Kasumi-1 (cell line): Measurements from ENCODE around the gene CTDSPL.
A peak's percentile ranks its signal among the peaks of the same experiment; 100 is the strongest.

ENCODE experiments used
- DNase-seq, 2 experiments: peaks; one replicate each; lab custom pipeline; 2025; lab: John Stamatoyannopoulos, UW

Gene CTDSPL

DNA sequence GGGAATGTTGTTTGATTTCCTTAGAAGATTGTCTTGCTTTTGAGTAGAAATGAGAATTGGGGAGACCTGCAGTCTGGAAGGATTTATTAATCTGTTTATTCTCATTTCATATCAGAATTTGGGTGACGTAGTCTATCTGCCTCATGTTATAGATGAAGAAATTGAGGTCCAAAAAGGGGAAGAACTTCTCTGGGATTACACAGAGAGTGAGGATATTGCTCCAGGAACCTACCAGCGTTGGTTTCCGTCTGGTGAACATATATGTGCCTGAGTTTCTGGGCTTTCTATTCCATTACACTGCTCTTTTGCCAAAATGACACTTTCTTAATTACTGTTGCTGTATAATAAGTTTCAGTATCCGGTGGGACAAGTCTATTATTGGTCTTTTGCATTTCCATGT lies 51.8 kb downstream of the CTDSPL start:
- DNase-seq = no peak

DNA sequence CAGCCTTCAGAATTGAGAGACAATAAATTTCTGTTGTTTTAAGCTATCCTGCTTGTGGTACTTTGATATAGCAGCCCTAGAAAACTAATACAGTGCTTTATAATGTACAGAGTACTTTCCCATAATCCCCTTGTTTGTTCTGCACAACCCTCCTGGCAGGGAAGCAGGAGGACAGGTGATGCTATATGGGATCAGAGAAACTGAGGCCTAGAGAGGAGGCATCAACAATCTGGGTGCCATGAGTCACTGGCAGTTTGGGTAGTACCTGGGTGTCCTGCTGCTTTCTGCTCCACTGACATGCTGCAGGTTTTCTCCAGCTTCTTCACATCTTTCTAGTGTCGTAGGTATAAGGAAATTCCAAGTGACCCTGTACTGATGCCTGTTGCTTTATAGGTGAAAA lies 55.0 kb downstream of the CTDSPL start:
- no peak for DNase-seq

DNA sequence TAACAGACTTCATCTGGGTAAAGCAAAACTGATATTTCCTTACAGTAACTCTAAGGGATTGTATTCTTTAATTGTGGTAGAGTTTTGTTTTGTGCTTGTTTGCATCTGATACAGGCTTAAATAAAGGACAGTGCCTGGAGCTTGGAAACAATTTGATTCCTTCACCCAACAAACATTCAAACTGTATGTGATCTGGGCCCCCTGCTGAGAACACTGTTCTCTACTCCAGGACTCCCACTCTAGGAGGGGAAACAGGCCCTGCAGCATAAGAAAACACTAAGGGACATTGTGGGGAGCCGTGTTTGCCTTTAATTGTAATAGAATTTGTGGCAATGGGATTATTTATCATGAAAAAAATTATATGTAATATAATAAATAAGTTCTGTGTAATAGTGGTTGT lies 56.9 kb downstream of the CTDSPL start:
- DNase-seq = no peak

DNA sequence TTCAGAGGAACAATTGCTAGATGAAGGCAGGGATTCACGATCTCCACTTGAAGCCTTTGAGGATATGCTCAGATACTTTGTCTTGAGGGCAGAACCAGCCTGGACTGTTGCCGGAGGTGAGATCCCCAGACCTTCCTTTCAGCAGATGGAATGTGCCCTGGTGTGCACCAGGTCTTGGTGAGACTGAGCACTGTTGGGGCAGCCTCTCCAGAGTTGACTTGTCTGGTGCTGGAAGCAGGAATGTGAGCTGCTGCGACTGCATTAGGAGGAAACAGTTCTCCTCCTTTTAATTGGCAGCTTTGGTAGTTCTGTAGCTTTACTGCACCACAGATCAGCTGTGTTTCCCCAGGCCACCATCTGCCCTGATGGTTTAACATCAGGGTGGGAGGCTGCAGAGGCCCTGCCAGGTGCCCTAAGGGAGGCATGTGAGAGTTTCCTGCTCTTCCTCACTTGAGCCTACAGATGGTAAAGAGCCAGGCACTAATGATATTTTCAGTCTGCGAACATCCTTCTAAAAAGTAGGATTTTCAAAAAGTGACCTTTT lies 58.5 kb downstream of the CTDSPL start:
- DNase-seq = no peak

DNA sequence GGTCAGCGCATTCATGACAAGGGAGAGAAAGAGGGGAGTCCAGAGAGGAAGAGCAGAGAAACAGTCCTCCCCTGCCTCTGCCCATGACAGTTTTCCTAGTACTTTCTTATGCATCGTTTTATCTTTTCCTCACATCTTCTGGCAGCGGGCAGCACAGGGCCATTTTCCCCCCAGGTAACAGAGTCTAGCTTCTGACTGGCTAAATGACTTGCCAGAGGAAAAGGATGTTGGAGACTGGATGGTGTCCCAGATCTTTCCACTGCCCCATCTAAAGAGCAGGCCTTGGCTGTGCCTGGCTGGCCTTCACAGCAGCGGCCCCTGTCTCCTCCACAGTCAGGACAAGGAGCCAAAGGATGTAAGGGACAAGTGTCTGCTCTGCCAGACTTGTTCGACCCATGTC lies 59.3 kb downstream of the CTDSPL start:
- no peak for DNase-seq

DNA sequence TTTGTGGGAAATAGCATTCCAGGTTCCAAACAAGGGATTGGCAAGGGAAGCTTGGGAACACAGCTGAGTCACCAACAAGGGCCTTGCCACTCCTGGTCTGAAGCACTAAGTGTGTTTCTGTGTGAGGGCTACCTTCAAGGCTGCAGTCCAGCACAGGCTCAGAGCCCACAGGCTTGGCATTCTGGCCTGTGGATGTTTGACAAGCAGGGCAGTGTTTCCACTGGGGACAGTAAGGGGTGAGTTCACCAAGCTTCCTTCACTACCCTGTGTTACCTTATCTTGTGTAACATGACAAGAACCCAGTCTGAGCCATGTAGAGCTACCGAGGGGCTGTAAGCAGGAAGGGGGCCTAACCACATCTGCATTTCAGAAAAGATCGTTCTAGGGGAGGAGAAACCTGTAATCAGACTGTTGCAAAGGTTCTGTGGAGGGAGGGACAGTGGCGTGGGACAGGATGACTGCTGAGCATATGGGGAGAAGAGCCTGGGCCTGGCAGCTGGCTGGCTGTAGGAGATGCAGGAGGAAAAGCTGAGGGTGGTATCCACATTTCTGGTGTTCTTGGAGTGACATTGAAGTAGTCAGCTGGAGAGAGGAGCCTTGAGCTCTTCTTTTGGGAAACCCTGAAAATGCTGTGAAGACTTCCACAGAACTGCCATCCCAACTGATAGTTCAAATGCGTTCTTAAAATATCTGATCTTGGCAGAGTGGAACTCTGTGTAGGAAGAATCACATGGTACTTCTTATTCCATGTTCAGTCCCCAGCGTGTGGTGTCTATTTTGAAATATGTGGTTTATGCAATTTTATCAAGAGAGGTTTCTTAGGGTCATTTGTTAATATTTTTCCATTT lies 61.3 kb downstream of the CTDSPL start:
- DNase-seq = peak; percentile 89 to 92

DNA sequence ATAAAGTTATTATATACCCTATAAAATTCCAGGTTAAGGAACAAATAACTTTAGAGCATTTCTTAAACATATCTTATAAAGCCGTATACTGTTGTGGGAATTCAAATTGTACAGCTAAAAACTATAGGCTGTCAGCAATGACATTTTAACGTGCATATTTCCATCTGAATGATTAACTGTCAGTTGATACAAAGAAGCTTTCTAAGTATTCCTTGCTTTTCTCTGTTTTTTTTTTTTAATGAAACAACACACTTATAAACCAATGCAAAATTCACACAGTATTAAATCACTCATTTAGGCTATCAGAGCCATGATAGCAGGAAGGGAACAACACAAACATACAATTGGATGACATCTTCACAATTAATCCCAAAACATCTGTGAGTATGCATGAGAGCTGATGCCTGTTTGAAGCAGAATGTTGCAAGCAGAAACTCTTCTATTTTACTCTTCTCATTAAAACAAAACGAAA lies 61.9 kb downstream of the CTDSPL start:
- DNase-seq = no peak

DNA sequence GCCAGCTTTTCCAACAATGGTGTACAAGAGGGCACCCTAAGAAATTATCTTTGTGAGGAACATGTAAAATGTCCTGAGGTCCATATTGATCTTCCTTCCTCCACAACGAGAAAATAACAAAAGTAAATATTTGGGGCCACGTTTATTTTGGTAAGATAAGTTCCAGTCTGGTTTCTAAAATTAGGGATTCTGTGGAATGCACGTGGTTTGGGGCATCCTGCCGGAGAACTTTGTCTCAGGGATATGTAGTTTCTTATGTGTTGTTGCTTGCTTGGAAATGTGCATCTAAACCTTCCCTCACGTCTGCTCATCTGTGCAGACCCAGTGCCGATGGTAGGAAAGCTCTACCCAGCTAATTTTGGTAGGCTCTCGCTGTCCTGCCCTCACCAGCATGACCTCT lies 62.8 kb downstream of the CTDSPL start:
- DNase-seq = no peak

DNA sequence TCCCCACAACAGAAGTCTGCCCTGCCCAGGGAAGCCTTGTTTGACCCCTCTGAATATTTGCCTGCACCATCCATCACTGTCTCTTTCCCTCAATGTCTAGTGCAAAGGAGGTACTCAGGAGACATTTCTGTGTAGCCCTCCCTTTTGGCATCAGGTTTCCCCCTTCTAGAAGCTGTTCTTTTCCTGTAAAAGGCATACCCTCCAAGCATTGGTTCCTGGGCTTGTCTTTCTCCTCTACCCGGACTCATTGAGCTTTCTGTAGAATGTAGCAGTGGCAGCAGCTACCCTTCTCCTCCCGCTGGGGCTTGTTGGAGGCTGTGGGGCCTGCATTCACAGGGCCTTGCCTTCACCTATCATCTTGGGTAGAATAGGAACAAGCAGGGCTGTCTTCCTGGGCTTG lies 63.5 kb downstream of the CTDSPL start:
- DNase-seq = no peak

DNA sequence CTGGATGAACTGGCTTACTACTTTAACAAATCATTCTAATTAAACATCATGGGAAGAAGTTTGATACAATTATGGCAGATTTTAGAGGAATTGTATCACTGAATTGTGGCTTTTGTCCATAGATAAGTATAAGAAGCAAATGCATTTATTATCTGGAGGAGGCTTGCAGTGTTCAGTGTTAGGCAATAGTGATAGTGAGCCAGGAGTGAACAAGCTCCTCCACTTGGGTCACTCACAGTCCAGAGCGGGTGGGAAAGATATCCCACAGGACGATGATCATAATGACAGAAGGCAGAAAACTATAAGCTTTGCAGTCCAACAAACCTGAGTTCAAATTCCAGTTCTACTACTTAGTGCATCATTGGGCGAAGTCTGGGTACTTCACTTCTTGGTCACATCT lies 64.9 kb downstream of the CTDSPL start:
- no peak for DNase-seq

DNA sequence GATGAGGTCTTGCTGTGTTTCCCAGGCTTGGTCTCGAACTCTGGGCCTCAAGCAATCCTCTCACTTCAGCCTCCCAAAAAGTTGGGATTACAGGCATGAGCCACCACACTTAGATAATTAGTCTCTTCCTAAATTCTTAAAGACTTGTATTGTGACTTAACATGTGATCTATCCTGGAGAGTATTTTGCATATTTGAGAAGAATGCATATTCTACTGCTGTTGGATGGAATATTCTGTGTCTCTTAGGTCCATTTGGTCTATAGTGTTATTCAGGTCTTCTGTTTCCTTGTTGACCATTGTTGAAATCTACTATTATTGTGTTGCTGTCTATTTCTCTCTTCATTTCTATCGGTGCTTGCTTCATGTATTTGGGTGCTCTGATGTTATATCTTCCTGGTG lies 68.8 kb downstream of the CTDSPL start:
- no peak for DNase-seq

DNA sequence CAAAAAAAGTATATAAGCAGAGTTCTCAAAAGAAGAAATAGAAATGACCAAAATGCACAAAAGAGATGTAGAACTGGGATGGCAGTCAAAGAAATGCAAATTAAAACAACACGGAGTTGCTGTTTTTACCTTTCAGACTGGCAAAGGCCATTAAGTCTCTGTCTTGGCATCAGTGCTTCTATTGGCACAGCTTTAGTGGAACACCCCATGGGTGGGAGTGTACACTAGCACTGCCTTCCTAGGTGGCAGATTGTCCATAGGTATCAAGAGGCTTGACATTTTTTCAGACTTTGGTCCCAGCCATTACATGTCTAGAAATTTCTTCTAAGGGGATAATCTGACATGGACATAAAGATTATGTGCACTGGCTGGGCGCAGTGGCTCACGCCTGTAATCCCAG lies 70.8 kb downstream of the CTDSPL start:
- DNase-seq = no peak

DNA sequence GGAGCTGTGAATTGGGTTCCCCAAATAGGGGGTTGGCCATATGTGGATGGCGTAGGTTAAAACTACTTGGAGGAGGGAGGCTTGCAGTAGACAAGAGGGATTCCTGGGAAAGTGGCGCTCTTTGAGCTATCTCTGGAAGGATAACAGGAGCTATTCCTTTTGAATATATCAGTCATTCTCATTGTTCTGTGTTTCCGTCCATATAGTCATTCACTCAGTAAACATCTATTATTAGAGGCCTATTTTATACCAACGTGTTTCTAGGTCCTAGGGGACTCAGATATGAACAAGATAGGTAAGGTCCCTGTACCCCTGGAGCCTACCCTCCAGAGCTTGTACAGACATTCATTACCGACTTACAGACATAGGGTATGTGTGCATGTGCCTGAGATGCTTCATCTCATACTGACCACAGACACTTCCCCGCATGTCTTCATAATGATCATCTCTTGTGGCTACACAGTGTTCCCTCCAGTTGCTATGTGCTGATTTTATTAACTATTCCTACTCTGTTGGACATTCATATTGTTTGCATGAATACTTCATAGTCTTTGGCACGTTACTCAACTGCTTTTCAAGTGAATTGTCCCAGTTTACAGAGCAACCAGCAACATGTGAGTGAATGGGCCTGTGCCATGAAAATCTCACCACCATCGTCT lies 73.1 kb downstream of the CTDSPL start:
- DNase-seq = no peak

DNA sequence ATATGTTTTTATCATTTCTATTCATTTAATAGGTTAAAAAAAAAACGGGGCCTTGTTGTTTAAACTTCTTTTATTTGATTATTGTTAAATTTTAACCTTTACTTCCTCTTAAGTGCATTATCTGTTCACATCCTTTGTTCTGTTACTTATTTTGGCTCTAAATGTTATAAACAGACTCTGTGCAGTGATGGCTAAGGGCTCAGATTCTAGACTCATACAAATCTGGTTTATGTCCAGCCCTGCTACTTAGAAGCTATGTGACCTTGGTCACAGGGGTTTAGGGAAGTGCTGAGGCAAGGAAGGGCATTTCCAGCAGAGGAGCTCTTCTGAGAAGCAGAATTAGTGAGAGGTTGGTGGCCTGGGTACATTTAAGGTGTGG lies 73.6 kb downstream of the CTDSPL start:
- DNase-seq = peak in 1 of 2 experiments; percentile 36

DNA sequence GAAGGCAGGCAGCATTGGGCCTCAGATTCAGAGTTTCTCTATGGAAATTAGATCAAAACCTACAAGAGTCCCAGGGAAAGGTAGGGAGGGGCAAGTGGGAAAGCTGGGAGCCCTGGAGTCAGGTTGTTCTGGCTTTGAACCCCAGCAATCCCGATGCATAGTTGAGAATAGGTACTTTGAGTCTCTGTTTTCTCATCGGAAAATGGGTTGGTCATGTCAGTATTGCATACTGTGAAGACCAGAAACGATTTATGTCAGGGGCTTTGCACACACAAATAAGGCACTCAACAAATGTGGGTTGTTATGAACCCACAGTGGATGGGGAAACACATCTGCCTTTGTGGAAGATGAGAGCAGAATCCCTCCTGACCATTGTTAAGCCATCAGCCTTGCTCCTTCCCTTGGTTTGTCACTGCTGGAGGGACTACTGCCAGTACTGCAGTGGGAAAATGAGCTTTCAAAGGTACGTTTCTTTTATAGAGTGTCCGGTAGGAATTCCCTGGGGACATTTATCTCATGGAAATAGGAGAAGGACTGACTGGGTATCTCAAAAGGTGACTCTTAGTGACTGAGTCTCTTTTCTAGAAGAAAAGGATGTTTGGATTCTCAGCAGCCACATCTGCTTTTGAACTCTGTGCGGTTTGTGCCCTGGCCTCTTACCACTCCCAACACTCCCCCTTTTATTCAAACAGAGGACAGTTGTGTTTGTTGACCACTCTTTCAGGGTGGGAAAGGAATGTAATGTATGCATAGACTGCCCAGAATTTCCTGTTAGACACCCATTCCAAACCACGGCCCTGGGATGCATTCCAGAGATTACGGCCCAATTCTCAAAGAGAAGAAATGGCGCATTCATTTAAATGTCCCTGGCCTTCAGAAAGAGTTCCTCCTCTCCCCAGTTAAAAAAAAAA lies 74.3 kb downstream of the CTDSPL start:
- DNase-seq = no peak

DNA sequence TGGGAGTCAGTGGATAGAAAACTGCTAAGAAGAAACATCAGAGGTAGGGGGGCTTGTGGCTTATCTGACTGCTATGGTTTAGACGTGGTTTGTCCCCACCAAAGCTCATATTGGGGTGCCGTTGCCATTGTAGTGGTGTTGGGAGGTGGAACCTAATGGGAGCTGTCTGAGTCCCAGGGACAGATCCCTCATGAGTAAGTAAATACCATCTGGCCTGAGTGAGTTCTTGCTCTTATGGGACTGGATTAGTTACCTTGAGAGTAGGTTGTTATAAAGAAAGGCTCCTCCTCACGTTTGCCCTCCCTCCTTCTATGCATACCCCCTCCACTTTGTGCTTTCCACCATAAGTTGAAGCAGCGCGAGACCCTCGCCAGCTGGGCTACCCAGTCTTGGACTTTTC lies 75.5 kb downstream of the CTDSPL start:
- DNase-seq = no peak

DNA sequence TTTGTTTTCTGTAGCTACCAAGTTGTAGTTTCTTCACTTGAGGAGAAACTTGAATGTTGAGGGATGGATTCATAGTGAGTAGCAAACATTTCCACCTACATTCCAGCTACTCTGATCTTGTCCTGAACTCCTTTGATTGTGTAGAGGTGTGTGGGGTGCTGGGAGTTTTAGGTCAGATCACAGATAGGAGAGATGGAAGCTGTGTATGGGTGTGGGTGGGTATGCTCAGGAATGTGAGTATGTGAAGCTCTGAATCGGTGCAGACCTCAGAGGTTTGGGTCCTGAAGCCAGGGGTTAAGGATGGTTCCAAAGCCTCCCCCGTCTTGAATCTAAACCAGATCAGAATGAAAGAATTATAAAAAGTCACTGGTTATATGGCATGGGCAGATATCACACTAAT lies 76.3 kb downstream of the CTDSPL start:
- no peak for DNase-seq

DNA sequence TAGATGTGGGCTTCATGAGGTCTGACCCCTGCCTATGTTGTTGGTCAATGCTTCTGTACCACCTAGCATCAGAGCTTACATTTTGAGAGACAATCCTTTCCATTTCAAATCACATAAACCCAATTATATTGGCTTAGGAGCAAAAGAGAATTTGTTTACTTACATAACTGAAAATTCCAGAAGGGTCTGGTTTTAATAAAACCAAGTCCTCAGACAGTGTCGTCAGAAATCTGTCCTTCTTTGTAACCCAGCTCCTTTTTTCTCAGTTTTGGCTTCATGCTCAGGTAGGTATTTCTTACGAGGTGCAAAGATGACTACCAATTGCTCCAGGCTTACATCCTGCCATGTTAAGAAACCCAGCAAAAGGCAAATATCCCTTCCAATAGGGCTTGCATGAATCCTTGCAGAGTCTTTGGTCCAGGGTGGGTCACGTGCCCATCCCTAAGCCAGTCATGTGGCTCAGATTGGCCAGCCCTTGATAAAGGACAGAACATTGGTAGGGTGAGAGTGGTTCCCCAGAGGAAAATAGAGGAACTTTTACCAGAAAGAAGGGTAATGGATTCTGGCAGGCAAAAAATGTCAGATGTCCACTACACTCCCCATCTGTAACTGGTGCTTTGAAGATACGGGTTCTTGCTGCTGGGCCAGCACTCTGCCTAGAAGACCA lies 78.7 kb downstream of the CTDSPL start:
- DNase-seq = no peak

DNA sequence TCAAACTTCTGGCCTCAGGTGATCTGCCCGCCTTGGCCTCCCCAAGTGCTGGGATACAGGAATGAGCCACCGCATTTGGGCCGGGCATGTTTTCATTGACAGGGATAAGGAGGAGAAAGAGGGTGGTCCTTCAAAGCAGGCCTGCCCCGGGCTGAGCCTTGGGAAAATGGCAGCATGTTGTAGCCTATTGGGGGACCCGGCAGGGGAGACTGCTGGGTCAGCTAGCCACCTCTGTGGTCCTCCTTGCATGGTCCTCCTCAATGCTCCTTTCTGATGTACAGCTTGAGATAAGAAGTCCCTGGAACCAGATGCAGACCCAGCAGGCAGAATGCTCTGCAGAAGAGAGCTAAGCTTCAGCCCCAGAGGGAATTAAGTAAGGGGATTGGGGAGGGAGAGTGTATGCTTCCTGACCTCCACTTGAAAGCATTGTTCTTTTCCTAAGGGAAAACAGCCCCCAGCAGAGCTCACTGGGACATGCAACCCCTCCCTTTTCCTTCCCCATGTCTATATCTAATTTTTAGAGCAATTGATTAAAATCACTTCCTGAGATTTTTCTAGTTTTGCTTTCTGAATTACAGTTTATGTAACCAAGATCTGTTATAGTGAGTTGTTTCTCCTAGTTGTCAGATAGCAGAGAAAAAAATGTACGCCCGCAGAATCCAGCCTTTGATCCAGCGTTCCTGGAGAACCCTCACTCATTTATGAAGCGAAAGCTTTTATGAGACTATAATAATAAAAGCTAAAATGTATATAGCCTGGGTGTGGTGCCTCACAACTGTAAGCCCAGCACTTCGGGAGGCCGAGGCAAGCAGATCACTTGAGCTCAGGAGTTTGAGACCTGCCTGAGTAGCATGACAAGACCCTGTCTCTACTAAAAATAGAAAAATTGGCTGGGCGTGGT lies 80.2 kb downstream of the CTDSPL start:
- DNase-seq = no peak

DNA sequence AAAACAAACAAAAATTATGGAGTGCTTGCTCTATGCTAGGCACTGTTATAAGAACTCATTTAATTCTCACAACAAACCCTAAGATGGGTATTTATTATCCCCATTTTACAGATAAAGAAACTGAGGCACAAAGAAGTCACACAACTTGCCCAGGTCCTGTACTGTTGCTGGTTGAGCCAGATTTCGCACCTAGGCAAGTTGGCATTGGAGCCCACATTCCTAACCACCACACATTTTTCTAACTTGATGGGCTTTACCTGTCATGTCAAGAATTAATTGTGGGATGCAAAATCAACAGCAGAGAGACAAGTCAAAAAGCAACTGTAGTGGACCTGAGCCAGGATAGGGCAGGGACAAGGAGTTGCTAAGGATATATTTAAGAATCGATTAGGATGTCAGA lies 81.0 kb downstream of the CTDSPL start:
- no peak for DNase-seq

DNA sequence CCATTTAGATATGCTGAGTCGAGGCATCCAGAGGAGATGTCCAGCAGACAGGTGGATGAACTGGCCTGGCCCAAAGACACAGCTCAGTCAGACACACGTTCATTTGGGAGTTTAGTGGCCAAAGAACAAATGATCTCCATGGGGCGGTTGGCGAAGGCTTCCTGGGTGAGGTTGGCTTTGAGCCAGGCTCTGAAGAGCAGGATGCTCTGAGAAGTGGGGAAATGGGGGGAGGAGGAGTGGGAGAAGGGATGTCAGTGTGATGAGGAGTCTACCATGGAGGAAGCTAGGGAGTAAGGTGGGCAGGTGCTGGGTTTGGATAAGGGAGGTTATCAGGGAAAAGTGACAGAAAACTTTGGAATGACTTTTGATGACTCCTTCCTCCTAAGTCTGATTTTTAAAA lies 81.4 kb downstream of the CTDSPL start:
- no peak for DNase-seq
